HepG2 (cell line): ENCODE data around the gene PTGIS. TPM values are rescaled to one million over a fixed set of nuclear protein-coding genes. Genes with fewer than 3 reads are reported as not detected.

Experiments used
- ARNT2 ChIP-seq: sonication (generic); formaldehyde crosslinking; IDR thresholded peaks from 2 replicates; pipeline ENCODE4 v1.8.0; 2022; ENCODE audit warnings: mild to moderate bottlenecking, low read depth, missing genetic modification reagents, moderate library complexity
- ATRX ChIP-seq: sonication (generic); formaldehyde crosslinking; IDR thresholded peaks from 2 replicates; pipeline ENCODE4 v1.4.0; 2020; ENCODE audit warnings: missing genetic modification reagents, borderline replicate concordance
- BCL3 ChIP-seq: sonication (generic); formaldehyde crosslinking; IDR thresholded peaks from 2 replicates; pipeline ENCODE4 v1.5.1; 2020; ENCODE audit warnings: mild to moderate bottlenecking, missing genetic modification reagents, moderate library complexity
- CBX5 ChIP-seq: sonication (generic); formaldehyde crosslinking; IDR thresholded peaks from 2 replicates; pipeline ENCODE4 v1.4.0; 2020; ENCODE audit warnings: missing genetic modification reagents, borderline replicate concordance
- EHMT2 ChIP-seq: fragments of 200-600 bp; sonication (generic); IDR thresholded peaks from 2 replicates; pipeline ENCODE4 v1.7.0; 2017; ENCODE audit warnings: antibody characterized with exemption, low read depth, low read length, borderline replicate concordance
- FOXA1 ChIP-seq, 2 experiments: fragments of 450-650 bp in 1 of 2; sonication (generic) in 1 of 2; formaldehyde crosslinking in 1 of 2; IDR thresholded peaks; 2 replicates each; pipeline versions ENCODE4 v1.4.0 to v1.6.1; 2016 to 2020; ENCODE audit warnings: missing genetic modification reagents in 1 of 2
- GATAD2A ChIP-seq: IDR thresholded peaks from 2 replicates; pipeline ENCODE4 v1.6.1; 2016
- KMT2A ChIP-seq: sonication (generic); formaldehyde crosslinking; IDR thresholded peaks from 2 replicates; pipeline ENCODE4 v1.4.0; 2020; ENCODE audit warnings: missing genetic modification reagents
- MAF1 ChIP-seq: sonication (generic); formaldehyde crosslinking; IDR thresholded peaks from 2 replicates; pipeline ENCODE4 v1.5.0; 2020; ENCODE audit warnings: missing genetic modification reagents, borderline replicate concordance
- MLX ChIP-seq: IDR thresholded peaks from 2 replicates; pipeline ENCODE4 v1.6.1; 2016
- NFKB2 ChIP-seq: sonication (generic); formaldehyde crosslinking; IDR thresholded peaks from 2 replicates; pipeline ENCODE4 v1.4.0; 2020; ENCODE audit warnings: missing genetic modification reagents, borderline replicate concordance
- POGZ ChIP-seq: sonication (generic); formaldehyde crosslinking; IDR thresholded peaks from 2 replicates; pipeline ENCODE4 v1.4.0; 2020; ENCODE audit warnings: mild to moderate bottlenecking, missing genetic modification reagents
- RARA ChIP-seq: IDR thresholded peaks from 2 replicates; pipeline ENCODE4 v1.6.1; 2016; ENCODE audit warnings: missing genetic modification reagents, missing compliant biosample characterization
- REPIN1 ChIP-seq: sonication (generic); formaldehyde crosslinking; IDR thresholded peaks from 2 replicates; pipeline ENCODE4 v1.8.0; 2022; ENCODE audit warnings: missing genetic modification reagents, low read depth, mild to moderate bottlenecking, borderline replicate concordance
- RXRB ChIP-seq: IDR thresholded peaks from 2 replicates; pipeline ENCODE4 v1.6.1; 2016; ENCODE audit warnings: borderline replicate concordance, missing genetic modification reagents, missing compliant biosample characterization
- SOX13 ChIP-seq, 3 experiments: fragments of 450-650 bp in 1 of 3; sonication (generic) in 1 of 3; formaldehyde crosslinking in 1 of 3; IDR thresholded peaks in 2 of 3; conservative IDR thresholded peaks in 1 of 3; 2 replicates each; pipeline versions ENCODE4 v1.5.0 to v1.6.1; 2016 to 2020; ENCODE audit warnings: antibody characterized with exemption in 1 of 3, mild to moderate bottlenecking in 1 of 3, missing compliant biosample characterization in 1 of 3, missing genetic modification reagents in 1 of 3, moderate library complexity in 1 of 3
- STAG1 ChIP-seq: sonication (generic); formaldehyde crosslinking; IDR thresholded peaks from 2 replicates; pipeline ENCODE4 v1.4.0; 2020; ENCODE audit warnings: missing genetic modification reagents
- SUZ12 ChIP-seq: fragments of 150-350 bp; IDR thresholded peaks from 2 replicates; pipeline ENCODE4 v1.6.1; 2014; ENCODE audit warnings: low read depth, low read length
- TCF7L2 ChIP-seq: IDR thresholded peaks from 2 replicates; pipeline ENCODE4 v1.6.1; 2011; ENCODE audit warnings: mild to moderate bottlenecking, low read depth, low read length, moderate library complexity
- THRA ChIP-seq: sonication (generic); formaldehyde crosslinking; IDR thresholded peaks from 2 replicates; pipeline ENCODE4 v1.4.0; 2020; ENCODE audit warnings: missing genetic modification reagents, borderline replicate concordance
- ZNF274 ChIP-seq: sonication (generic); formaldehyde crosslinking; IDR thresholded peaks from 2 replicates; pipeline ENCODE4 v1.5.1; 2020; ENCODE audit warnings: mild to moderate bottlenecking, missing genetic modification reagents
- ZNF282 ChIP-seq: fragments of 450-650 bp; IDR thresholded peaks from 2 replicates; pipeline ENCODE4 v1.6.1; 2018; ENCODE audit not compliant: partially characterized antibody
- ZNF883 ChIP-seq: sonication (generic); formaldehyde crosslinking; IDR thresholded peaks from 2 replicates; pipeline ENCODE4 v1.5.1; 2020; ENCODE audit warnings: mild to moderate bottlenecking, missing genetic modification reagents; ENCODE audit errors: not compliant biosample characterization
- polyA plus RNA-seq, 8 experiments: library from polyadenylated mRNA; depleted of rRNA in 3 of 8; stranded (reverse) in 7 of 8; unstranded in 1 of 8; fragments of >200 nt; fragmentation: Illumina TruSeq in 4 of 8; extraction: Trizol in 4 of 8; gene quantifications; 2 replicates each; pipeline versions ENCODE4 v1.2.1 to v1.2.3, GENCODE V29; 2011 to 2016; ENCODE audit warnings: low read depth in 4 of 8, missing spikeins in 1 of 8, mixed read lengths in 1 of 8; ENCODE audit not compliant: insufficient read depth in 1 of 8
- total RNA-seq, 5 experiments: library from RNA; depleted of rRNA; stranded (reverse); fragments of >200 nt; fragmentation: Illumina TruSeq; extraction: Trizol; gene quantifications; 2 replicates each; pipeline ENCODE4 v1.2.3, GENCODE V29; 2016; ENCODE audit warnings: low read depth in 1 of 5
- TF ChIP-seq, protein P1 (sequence below): IDR thresholded peaks from 2 replicates; pipeline ENCODE4 v1.6.1; 2016; ENCODE audit warnings: mild to moderate bottlenecking, missing biosample characterization, missing genetic modification reagents
- TF ChIP-seq, protein P2 (sequence below): sonication (generic); formaldehyde crosslinking; IDR thresholded peaks from 2 replicates; pipeline ENCODE4 v1.4.0; 2020; ENCODE audit warnings: missing genetic modification reagents

Gene PTGIS
- total and polyA plus RNA-seq, 2 of the 13 experiments (the other 11 are each of a cell fraction or from before 2014, with no cell fraction given): not detected

GRCh38 chr20:49541733-49542513 lies 26.0 kb downstream of the PTGIS start (continued):
- TF ChIP-seq MLX (CRISPR knock-in tag): 0 out of 2 replicates have a peak, but pooled peaks have one; percentile 36
- TF ChIP-seq, protein P1, sequence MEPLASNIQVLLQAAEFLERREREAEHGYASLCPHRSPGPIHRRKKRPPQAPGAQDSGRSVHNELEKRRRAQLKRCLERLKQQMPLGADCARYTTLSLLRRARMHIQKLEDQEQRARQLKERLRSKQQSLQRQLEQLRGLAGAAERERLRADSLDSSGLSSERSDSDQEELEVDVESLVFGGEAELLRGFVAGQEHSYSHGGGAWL (CRISPR knock-in tag): no peak
- peak; percentile 58; the same call in 1 of the 2 replicates for TF ChIP-seq CBX5 (CRISPR knock-in tag)
- TF ChIP-seq ARNT2 (CRISPR knock-in tag): peak; percentile 24; the same call in 1 of the 2 replicates
- peak; percentile 28; the same call in 1 of the 2 replicates for TF ChIP-seq RARA (CRISPR knock-in tag)
- peak; percentile 42; the same call in 1 of the 2 replicates for TF ChIP-seq BCL3 (CRISPR knock-in tag)
- no peak for TF ChIP-seq ATRX (CRISPR knock-in tag)
- TF ChIP-seq KMT2A (CRISPR knock-in tag): no peak
- peak; percentile 36 for TF ChIP-seq ZNF883 (CRISPR knock-in tag)
- no peak for TF ChIP-seq EHMT2
- TF ChIP-seq STAG1 (CRISPR knock-in tag): peak; percentile 100
- TF ChIP-seq POGZ: peak; percentile 38; the same call in 1 of the 2 replicates
- TF ChIP-seq SOX13 (IDR thresholded peaks at IDR 0.05): no peak
- peak in 1 of 2 experiments; percentile 45; a peak in 1 of 4 replicates for TF ChIP-seq SOX13 (CRISPR knock-in tag; conservative IDR thresholded peaks at IDR 0.05 in 1 of 2, IDR thresholded peaks at IDR 0.05 in 1 of 2)
- peak; percentile 44; the same call in 1 of the 2 replicates for TF ChIP-seq NFKB2 (CRISPR knock-in tag)
- no peak for TF ChIP-seq TCF7L2
- no peak for TF ChIP-seq FOXA1 (IDR thresholded peaks at IDR 0.05)
- peak; percentile 93 for TF ChIP-seq FOXA1 (CRISPR knock-in tag; IDR thresholded peaks at IDR 0.05)
- peak; percentile 82; the same call in 1 of the 2 replicates for TF ChIP-seq MAF1
- 0 out of 2 replicates have a peak, but pooled peaks have one; percentile 19 for TF ChIP-seq ZNF274
- TF ChIP-seq REPIN1 (CRISPR knock-in tag): peak; percentile 75; the same call in 1 of the 2 replicates
- peak; percentile 62; the same call in 1 of the 2 replicates for TF ChIP-seq THRA (CRISPR knock-in tag)
- peak; percentile 71 for TF ChIP-seq GATAD2A (CRISPR knock-in tag)
- peak; percentile 77 for TF ChIP-seq RXRB (CRISPR knock-in tag)
- TF ChIP-seq SUZ12: peak; percentile 11; the same call in 1 of the 2 replicates
- TF ChIP-seq ZNF282: no peak
- TF ChIP-seq, protein P2, sequence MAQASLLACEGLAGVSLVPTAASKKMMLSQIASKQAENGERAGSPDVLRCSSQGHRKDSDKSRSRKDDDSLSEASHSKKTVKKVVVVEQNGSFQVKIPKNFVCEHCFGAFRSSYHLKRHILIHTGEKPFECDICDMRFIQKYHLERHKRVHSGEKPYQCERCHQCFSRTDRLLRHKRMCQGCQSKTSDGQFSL (CRISPR knock-in tag): peak; percentile 72; the same call in 1 of the 2 replicates
